LNCAP (cell line): ENCODE measurements around the gene PLA2G4A.

Experiments
- CTCF ChIP-seq: fragments of 450-650 bp; IDR thresholded peaks from 2 replicates; pipeline ENCODE4 v1.5.1; 2017; ENCODE audit warnings: mild to moderate bottlenecking

The PLA2G4A gene

GRCh38 chr1:186892936-186893335 lies 64.2 kb downstream of the PLA2G4A start:
- TF ChIP-seq CTCF: no peak

GRCh38 chr1:186894415-186894814 lies 65.7 kb downstream of the PLA2G4A start:
- TF ChIP-seq CTCF: no peak

GRCh38 chr1:186896211-186896610 lies 67.5 kb downstream of the PLA2G4A start:
- TF ChIP-seq CTCF: no peak

GRCh38 chr1:186897008-186897407 lies 68.3 kb downstream of the PLA2G4A start:
- no peak for TF ChIP-seq CTCF

GRCh38 chr1:186899577-186899976 lies 70.8 kb downstream of the PLA2G4A start:
- TF ChIP-seq CTCF: no peak

- no peak for TF ChIP-seq CTCF
Measured at GRCh38 chr1:186899977-186900376, 71.2 kb downstream of the PLA2G4A start.

- no peak for TF ChIP-seq CTCF
Measured at GRCh38 chr1:186900539-186901237, 71.9 kb downstream of the PLA2G4A start.

GRCh38 chr1:186901631-186902030 lies 72.9 kb downstream of the PLA2G4A start:
- no peak for TF ChIP-seq CTCF
